Nephron progenitor cell (in vitro differentiated cells): ENCODE data around the gene CDC14B.
"Not testable (repeated sequence)": the region's sequence is repeated elsewhere in the genome, so short reads cannot be mapped to it uniquely, and the experiment has no call there.

Source experiments
- DNase-seq: peaks from one replicate; pipeline ENCODE4 v3.0.0; 2021
- H3K27ac Mint-ChIP-seq: 2 replicates; pipeline ENCODE4 v1.8.0; 2021; ENCODE audit warnings: mild to moderate bottlenecking, moderate library complexity, mixed read lengths
- H3K27me3 Mint-ChIP-seq: 2 replicates; pipeline ENCODE4 v1.8.0; 2021; ENCODE audit warnings: mild to moderate bottlenecking, low read depth, mixed read lengths; ENCODE audit not compliant: poor library complexity
- H3K36me3 Mint-ChIP-seq: 2 replicates; pipeline ENCODE4 v1.8.0; 2021; ENCODE audit warnings: low read depth, mixed read lengths
- H3K4me1 Mint-ChIP-seq: 2 replicates; pipeline ENCODE4 v1.8.0; 2021; ENCODE audit warnings: mixed read lengths
- H3K4me3 Mint-ChIP-seq: 2 replicates; pipeline ENCODE4 v1.8.0; 2021; ENCODE audit warnings: mild to moderate bottlenecking, moderate library complexity, mixed read lengths
- H3K9me3 Mint-ChIP-seq: 2 replicates; pipeline ENCODE4 v1.8.0; 2021; ENCODE audit warnings: mild to moderate bottlenecking, moderate library complexity, mixed read lengths
- TF ChIP-seq, protein P1 (sequence below): fragments of 200-600 bp; sonication (generic); IDR thresholded peaks from 2 replicates; pipeline ENCODE4 v1.5.0; 2021; ENCODE audit warnings: antibody characterized with exemption

The CDC14B gene

DNA sequence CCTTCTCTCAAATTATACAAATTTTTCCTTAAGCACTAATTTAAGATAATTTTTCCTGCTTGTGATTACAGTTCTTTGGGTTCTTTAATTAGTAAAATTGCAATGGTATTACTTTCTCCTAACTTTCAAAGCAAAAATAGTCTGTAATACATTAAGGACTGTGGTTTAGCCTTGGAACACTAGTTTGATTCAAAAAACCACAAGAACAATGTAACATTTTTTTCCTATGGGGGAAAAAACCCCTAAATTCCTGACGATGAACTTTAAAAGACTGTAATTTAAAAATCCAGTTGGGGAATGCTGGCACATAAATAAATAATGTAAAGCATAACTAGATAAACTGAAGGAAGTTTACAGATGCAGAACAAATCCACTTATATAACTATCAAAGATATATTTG is 65.3 kb downstream of the CDC14B start:
- TF ChIP-seq, protein P1, sequence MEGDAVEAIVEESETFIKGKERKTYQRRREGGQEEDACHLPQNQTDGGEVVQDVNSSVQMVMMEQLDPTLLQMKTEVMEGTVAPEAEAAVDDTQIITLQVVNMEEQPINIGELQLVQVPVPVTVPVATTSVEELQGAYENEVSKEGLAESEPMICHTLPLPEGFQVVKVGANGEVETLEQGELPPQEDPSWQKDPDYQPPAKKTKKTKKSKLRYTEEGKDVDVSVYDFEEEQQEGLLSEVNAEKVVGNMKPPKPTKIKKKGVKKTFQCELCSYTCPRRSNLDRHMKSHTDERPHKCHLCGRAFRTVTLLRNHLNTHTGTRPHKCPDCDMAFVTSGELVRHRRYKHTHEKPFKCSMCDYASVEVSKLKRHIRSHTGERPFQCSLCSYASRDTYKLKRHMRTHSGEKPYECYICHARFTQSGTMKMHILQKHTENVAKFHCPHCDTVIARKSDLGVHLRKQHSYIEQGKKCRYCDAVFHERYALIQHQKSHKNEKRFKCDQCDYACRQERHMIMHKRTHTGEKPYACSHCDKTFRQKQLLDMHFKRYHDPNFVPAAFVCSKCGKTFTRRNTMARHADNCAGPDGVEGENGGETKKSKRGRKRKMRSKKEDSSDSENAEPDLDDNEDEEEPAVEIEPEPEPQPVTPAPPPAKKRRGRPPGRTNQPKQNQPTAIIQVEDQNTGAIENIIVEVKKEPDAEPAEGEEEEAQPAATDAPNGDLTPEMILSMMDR, result no peak
- no peak overlapping the region for H3K27ac Mint-ChIP-seq
- H3K27me3 Mint-ChIP-seq, result no peaks in the 10 kb centered on the region
- peaks cover 32% of the 10 kb centered on the region for H3K36me3 Mint-ChIP-seq
- H3K9me3 Mint-ChIP-seq, result no peaks in the 10 kb centered on the region
- no peak for DNase-seq
- no peak overlapping the region for H3K4me3 Mint-ChIP-seq
- H3K4me1 Mint-ChIP-seq, result peaks cover 24% of the 10 kb centered on the region

- Mint-ChIP-seq H3K27me3 (no peaks in the 10 kb centered on the region), H3K36me3 (peaks cover 33% of the 10 kb centered on the region), H3K9me3 (no peaks in the 10 kb centered on the region), H3K4me3 (no peak overlapping the region), H3K27ac (no peak overlapping the region), H3K4me1 (peaks cover 19% of the 10 kb centered on the region)
- TF ChIP-seq, protein P1, result no peak
- DNase-seq, result no peak
Measured at GRCh38 chr9:96553070-96553469, 66.6 kb downstream of the CDC14B start.

DNA sequence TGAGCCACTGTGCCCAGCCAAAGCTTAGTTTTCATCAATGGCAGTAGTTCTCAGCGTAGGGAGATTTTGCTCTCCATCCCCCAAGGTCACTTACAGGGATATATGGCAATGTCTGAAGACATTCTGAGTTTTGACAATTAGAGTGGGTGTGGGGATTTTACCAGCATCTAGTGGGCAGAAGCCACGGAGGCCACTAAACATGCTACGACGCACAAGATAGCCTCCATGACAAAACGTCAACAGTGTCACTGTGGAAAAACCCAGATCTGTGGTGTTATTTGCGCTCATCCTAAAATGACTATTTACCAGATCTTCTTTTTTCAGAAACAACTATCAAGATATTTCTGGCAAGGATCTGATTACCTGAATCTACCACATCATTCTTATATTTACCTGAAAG is 68.2 kb downstream of the CDC14B start:
- H3K36me3 Mint-ChIP-seq, result peaks cover 37% of the 10 kb centered on the region
- H3K4me1 Mint-ChIP-seq, result peaks cover 6% of the 10 kb centered on the region
- no peaks in the 10 kb centered on the region for H3K27me3 Mint-ChIP-seq
- TF ChIP-seq, protein P1, result no peak
- H3K4me3 Mint-ChIP-seq, result no peak overlapping the region
- H3K9me3 Mint-ChIP-seq, result no peaks in the 10 kb centered on the region
- no peak overlapping the region for H3K27ac Mint-ChIP-seq
- DNase-seq, result no peak

GRCh38 chr9:96550659-96551058 is 69.0 kb downstream of the CDC14B start:
- no peaks in the 10 kb centered on the region for H3K27me3 Mint-ChIP-seq
- peaks cover 44% of the 10 kb centered on the region for H3K36me3 Mint-ChIP-seq
- DNase-seq, result no peak
- no peak overlapping the region for H3K4me3 Mint-ChIP-seq
- no peaks in the 10 kb centered on the region for H3K9me3 Mint-ChIP-seq
- TF ChIP-seq, protein P1, result no peak
- H3K4me1 Mint-ChIP-seq, result peaks cover 2% of the 10 kb centered on the region
- no peak overlapping the region for H3K27ac Mint-ChIP-seq

DNA sequence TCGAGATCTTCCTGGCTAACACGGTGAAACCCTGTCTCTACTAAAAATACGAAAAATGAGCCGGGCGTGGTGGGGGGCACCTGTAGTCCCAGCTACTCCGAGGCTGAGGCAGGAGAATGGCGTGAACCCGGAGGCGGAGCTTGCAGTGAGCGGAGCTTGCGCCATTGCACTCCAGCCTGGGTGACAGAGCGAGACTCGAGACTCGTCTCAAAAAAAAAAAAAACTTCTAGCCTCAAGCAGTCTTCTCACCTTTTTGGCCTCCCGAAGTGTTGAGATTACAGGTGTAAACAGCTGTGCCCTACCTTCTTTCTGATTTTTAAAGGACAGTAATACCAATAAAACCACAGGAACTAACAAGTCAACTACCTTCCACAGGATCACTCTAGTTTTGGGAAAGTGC is 76.5 kb downstream of the CDC14B start:
- H3K36me3 Mint-ChIP-seq, result peaks cover 56% of the 10 kb centered on the region
- DNase-seq, H3K9me3 Mint-ChIP-seq, H3K4me1 Mint-ChIP-seq, H3K27me3 Mint-ChIP-seq, H3K4me3 Mint-ChIP-seq, H3K27ac Mint-ChIP-seq: not testable (repeated sequence)

- H3K36me3 Mint-ChIP-seq, result peaks cover 53% of the 10 kb centered on the region
- TF ChIP-seq, protein P1, result no peak
- H3K4me1 Mint-ChIP-seq, result no peaks in the 10 kb centered on the region
- no peak for DNase-seq
- no peaks in the 10 kb centered on the region for H3K9me3 Mint-ChIP-seq
- H3K4me3 Mint-ChIP-seq, result no peak overlapping the region
- no peaks in the 10 kb centered on the region for H3K27me3 Mint-ChIP-seq
- no peak overlapping the region for H3K27ac Mint-ChIP-seq
Measured at GRCh38 chr9:96540106-96540505, 79.5 kb downstream of the CDC14B start.
